PC-9 (cell line): ENCODE data around the gene ANKRD17.

Experiments
- EZH2 ChIP-seq: fragments of 200-600 bp; sonication (generic); IDR thresholded peaks from 2 replicates; pipeline ENCODE4 v1.8.0; 2017; ENCODE audit warnings: antibody characterized with exemption, low read depth
- TF ChIP-seq, protein P1 (sequence below): fragments of 200-600 bp; sonication (generic); conservative IDR thresholded peaks from 2 replicates; pipeline ENCODE4 v1.6.1; 2017; ENCODE audit warnings: mixed run types, antibody characterized with exemption, mild to moderate bottlenecking, moderate library complexity

DNA sequence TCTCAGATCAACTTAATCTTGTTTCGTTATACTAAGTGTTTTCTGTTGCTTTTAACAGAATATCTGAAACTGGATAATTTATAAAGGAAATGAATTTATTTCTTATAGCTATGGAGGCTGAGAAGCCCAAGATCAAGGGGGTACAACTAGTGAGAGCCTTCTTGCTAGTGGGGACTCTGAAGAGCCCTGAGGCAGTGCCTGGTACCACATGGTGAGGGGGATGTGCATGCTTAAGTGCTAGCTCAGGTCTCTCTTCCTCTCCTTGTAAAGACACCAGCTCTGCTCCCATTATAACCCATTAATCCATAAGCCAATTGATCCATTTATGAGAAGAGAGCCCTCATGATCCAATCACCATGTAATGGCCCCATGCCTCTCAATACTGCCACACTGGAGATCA is 207.0 kb downstream of the ANKRD17 start:
- TF ChIP-seq EZH2: no peak
- TF ChIP-seq, protein P1, sequence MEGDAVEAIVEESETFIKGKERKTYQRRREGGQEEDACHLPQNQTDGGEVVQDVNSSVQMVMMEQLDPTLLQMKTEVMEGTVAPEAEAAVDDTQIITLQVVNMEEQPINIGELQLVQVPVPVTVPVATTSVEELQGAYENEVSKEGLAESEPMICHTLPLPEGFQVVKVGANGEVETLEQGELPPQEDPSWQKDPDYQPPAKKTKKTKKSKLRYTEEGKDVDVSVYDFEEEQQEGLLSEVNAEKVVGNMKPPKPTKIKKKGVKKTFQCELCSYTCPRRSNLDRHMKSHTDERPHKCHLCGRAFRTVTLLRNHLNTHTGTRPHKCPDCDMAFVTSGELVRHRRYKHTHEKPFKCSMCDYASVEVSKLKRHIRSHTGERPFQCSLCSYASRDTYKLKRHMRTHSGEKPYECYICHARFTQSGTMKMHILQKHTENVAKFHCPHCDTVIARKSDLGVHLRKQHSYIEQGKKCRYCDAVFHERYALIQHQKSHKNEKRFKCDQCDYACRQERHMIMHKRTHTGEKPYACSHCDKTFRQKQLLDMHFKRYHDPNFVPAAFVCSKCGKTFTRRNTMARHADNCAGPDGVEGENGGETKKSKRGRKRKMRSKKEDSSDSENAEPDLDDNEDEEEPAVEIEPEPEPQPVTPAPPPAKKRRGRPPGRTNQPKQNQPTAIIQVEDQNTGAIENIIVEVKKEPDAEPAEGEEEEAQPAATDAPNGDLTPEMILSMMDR: no peak
